ENCODE data around the gene LRRC43. TPM values are rescaled to one million over a fixed set of nuclear protein-coding genes. Genes with fewer than 3 reads are reported as not detected.

Gene LRRC43
- total RNA-seq, 1 experiment from 2014 or later = 0.66 TPM

DNA sequence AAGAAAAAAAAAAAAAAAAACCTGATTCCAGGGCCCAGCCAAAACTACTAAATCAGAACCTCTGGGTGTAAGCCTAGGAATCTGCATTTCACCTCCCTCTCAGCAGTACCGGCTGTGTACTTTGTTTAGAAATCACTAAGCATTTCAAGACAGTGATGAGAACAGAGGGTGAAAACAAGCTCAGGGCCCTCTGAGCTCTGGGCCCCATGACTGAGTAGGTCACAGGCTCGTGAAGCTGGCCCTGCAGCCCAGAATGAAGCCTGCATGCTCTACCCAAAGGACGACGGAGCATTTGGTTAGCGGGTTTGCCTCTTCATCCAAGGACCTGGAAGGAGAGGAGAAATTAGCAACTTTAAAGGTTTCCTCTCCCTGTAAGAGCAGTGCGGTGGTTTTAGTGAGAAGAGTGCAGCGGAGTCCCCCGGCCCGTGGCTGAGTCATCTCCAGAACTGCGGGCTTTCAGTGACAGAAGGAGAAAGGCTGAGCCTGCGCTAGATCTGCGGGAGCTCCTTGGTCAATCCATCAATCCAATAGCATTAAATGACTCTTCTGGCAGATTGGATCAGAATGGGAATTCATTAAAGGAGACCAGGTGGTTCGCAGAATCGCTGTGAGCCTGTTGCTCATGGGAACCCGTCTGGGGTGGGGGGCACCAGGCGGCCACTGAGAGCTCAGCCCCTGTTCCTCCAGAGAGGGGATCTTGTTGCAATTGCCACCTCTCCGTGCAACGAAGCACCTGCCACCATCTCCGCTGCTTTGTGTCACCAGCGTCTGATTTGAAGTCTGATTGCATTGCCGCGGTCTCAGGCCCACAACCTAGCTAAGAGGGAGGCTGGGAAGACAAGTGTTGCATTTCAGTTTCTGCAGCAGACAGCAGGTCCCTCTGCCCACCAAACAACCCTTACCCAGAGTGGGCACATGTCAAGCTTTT lies 16.2 kb upstream of the LRRC43 start:
- CTCF ChIA-PET = no interaction called here
- no peaks in the 10 kb centered on the region for H3F3A ChIP-seq (ENCODE audit: low read length, unreplicated experiment)

DNA sequence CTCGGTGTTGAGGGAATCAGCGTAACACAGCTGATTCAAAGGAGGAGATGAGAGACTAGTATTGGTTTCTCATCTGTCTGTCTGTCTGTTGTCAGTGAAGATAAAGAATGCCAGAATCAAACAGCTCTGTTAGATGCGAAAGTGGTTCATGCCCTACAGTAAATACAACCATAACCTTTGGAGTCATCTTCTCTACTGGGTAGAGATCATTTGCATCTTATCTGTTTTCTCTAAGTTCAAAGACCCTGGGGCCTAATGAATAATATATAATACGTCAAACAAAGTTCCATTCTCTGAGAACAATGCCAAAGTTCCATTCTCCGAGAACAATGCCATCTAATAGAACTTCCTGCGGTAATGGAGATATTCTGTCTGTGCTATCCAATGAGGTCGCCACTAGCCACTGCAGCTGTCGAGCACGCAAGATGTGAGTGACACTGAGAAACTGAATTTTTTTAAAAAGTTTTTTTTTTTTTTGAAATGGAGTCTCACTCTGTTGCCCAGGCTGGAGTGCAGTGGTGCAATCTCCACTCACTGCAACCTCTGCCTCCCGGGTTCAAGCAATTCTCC lies 15.5 kb upstream of the LRRC43 start:
- Histone ChIP-seq H3K4me1 (ENCODE audit: insufficient read depth, low read length) (no peaks in the 10 kb centered on the region), H3K79me2 (ENCODE audit: low read length) (no peaks in the 10 kb centered on the region), H3K9ac (ENCODE audit: low read length) (no peak overlapping the region), H3K27me3 (ENCODE audit: low read length) (no peaks in the 10 kb centered on the region), H3K27ac (ENCODE audit: low read length) (no peak overlapping the region), H4K20me1 (ENCODE audit: low read length) (no peaks in the 10 kb centered on the region), H3K9me2 (replicated peaks; ENCODE audit: low read length) (no peaks in the 10 kb centered on the region), H3K9me3 (ENCODE audit: low read length) (no peaks in the 10 kb centered on the region), H3F3A (ENCODE audit: low read length, unreplicated experiment) (no peaks in the 10 kb centered on the region), H3K36me3 (ENCODE audit: low read depth, low read length) (no peaks in the 10 kb centered on the region), H2AFZ (ENCODE audit: low read length) (no peak overlapping the region), H3K4me3 (ENCODE audit: low read length) (no peak overlapping the region), H3K4me2 (ENCODE audit: low read length) (no peak overlapping the region)
- ChIA-PET CTCF (no interaction called here), POLR2A (ENCODE audit: unreplicated experiment) (no interaction called here)
- TF ChIP-seq EZH2 (IDR thresholded peaks at IDR 0.05; ENCODE audit: low read length, unreplicated experiment) (no peak), EZH2phosphoT487 (IDR thresholded peaks at IDR 0.05; ENCODE audit: borderline replicate concordance, low read length) (no peak)
- TF ChIP-seq, protein P1, sequence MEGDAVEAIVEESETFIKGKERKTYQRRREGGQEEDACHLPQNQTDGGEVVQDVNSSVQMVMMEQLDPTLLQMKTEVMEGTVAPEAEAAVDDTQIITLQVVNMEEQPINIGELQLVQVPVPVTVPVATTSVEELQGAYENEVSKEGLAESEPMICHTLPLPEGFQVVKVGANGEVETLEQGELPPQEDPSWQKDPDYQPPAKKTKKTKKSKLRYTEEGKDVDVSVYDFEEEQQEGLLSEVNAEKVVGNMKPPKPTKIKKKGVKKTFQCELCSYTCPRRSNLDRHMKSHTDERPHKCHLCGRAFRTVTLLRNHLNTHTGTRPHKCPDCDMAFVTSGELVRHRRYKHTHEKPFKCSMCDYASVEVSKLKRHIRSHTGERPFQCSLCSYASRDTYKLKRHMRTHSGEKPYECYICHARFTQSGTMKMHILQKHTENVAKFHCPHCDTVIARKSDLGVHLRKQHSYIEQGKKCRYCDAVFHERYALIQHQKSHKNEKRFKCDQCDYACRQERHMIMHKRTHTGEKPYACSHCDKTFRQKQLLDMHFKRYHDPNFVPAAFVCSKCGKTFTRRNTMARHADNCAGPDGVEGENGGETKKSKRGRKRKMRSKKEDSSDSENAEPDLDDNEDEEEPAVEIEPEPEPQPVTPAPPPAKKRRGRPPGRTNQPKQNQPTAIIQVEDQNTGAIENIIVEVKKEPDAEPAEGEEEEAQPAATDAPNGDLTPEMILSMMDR (conservative IDR thresholded peaks at IDR 0.05; ENCODE audit: low read depth, low read length) = no peak
- ATAC-seq (no peak), DNase-seq (no peak)
- intact Hi-C loops (cut with micrococcal nuclease) = no loop called here
- BruUV-seq (replicated peaks) = no TSS peak

More for the DNA sequence above, 16.2 kb upstream of the LRRC43 start:
- TF ChIP-seq EZH2 (IDR thresholded peaks at IDR 0.05; ENCODE audit: low read length, unreplicated experiment) (no peak), EZH2phosphoT487 (IDR thresholded peaks at IDR 0.05; ENCODE audit: borderline replicate concordance, low read length) (no peak)
- TF ChIP-seq, protein P1 (conservative IDR thresholded peaks at IDR 0.05; ENCODE audit: low read depth, low read length) = no peak
- DNase-seq (no peak), ATAC-seq (no peak)
- H3K4me3 ChIP-seq (ENCODE audit: low read length) = no peak overlapping the region
- H3K9me3 ChIP-seq (ENCODE audit: low read length) = no peaks in the 10 kb centered on the region
- POLR2A ChIA-PET (ENCODE audit: unreplicated experiment) = no interaction called here
- no peaks in the 10 kb centered on the region for H4K20me1 ChIP-seq (ENCODE audit: low read length)
- BruUV-seq (replicated peaks) = no TSS peak
- H3K4me1 ChIP-seq (ENCODE audit: insufficient read depth, low read length) = no peaks in the 10 kb centered on the region
- no peaks in the 10 kb centered on the region for H3K36me3 ChIP-seq (ENCODE audit: low read depth, low read length)
- no peaks in the 10 kb centered on the region for H3K27me3 ChIP-seq (ENCODE audit: low read length)
- H3K79me2 ChIP-seq (ENCODE audit: low read length) = no peaks in the 10 kb centered on the region
- H3K9ac ChIP-seq (ENCODE audit: low read length) = no peak overlapping the region
- H3K27ac ChIP-seq (ENCODE audit: low read length) = no peak overlapping the region
- no peak overlapping the region for H3K4me2 ChIP-seq (ENCODE audit: low read length)
- H2AFZ ChIP-seq (ENCODE audit: low read length) = no peak overlapping the region
- intact Hi-C loops (cut with micrococcal nuclease) = no loop called here
- no peaks in the 10 kb centered on the region for H3K9me2 ChIP-seq (replicated peaks; ENCODE audit: low read length)

DNA sequence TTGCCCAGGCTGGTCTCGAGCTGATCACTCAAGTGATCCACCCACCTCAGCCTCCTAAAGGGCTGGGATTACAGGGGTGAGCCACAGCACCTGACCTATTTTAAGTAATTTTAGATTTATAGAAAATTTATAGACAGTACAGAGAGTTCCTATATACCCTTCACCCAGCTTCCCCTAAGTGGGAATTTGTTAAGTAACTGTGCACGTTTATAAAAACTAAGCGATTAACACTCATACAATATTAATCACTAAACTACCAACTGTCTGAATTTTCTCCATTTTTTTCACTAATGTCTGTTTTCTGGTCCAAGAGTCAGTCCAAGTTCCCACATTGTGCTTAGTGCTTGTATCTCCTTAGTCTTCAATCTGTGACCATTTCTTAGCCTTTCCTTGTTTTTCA lies 14.4 kb upstream of the LRRC43 start:
- TF ChIP-seq EZH2phosphoT487 (IDR thresholded peaks at IDR 0.05; ENCODE audit: borderline replicate concordance, low read length) (no peak), EZH2 (IDR thresholded peaks at IDR 0.05; ENCODE audit: low read length, unreplicated experiment) (no peak)
- TF ChIP-seq, protein P1 (conservative IDR thresholded peaks at IDR 0.05; ENCODE audit: low read depth, low read length) = no peak
- no peaks in the 10 kb centered on the region for H3K36me3 ChIP-seq (ENCODE audit: low read depth, low read length)
- BruUV-seq (replicated peaks) = no TSS peak
- H3K79me2 ChIP-seq (ENCODE audit: low read length) = no peaks in the 10 kb centered on the region
- DNase-seq = no peak
- no peak overlapping the region for H3K27ac ChIP-seq (ENCODE audit: low read length)
- no peaks in the 10 kb centered on the region for H3K4me1 ChIP-seq (ENCODE audit: insufficient read depth, low read length)
- no peak overlapping the region for H3K4me3 ChIP-seq (ENCODE audit: low read length)
- no peak for ATAC-seq
- ChIA-PET POLR2A (ENCODE audit: unreplicated experiment) (no interaction called here), CTCF (no interaction called here)
- no peaks in the 10 kb centered on the region for H3F3A ChIP-seq (ENCODE audit: low read length, unreplicated experiment)
- H3K9ac ChIP-seq (ENCODE audit: low read length) = no peak overlapping the region
- no peaks in the 10 kb centered on the region for H3K9me2 ChIP-seq (replicated peaks; ENCODE audit: low read length)
- H3K27me3 ChIP-seq (ENCODE audit: low read length) = no peaks in the 10 kb centered on the region
- no peaks in the 10 kb centered on the region for H4K20me1 ChIP-seq (ENCODE audit: low read length)
- intact Hi-C loops (cut with micrococcal nuclease) = no loop called here
- H3K4me2 ChIP-seq (ENCODE audit: low read length) = no peak overlapping the region
- H2AFZ ChIP-seq (ENCODE audit: low read length) = no peak overlapping the region
- H3K9me3 ChIP-seq (ENCODE audit: low read length) = no peaks in the 10 kb centered on the region
